Activated CD8-positive, alpha-beta T cell treated with anti-CD3 and anti-CD28 coated beads for 36 hours (primary cell): ENCODE data around the gene PPFIBP1. TPM values are rescaled to one million over a fixed set of nuclear protein-coding genes. Genes with fewer than 3 reads are reported as not detected.

ENCODE experiments used
- ATAC-seq: fragments of 200-7000 bp; cut with Tn5 transposase; one replicate; pipeline ENCODE4 v1.10.0; 2021; ENCODE audit warnings: mild to moderate bottlenecking, moderate library complexity
- CTCF ChIA-PET: fragments of 350-600 bp; sonication (Branson Sonifier 250); formaldehyde crosslinking; loops from one replicate; lab custom pipeline; 2021; ENCODE audit warnings: antibody characterized with exemption; lab: Charles Lee
- POLR2A ChIA-PET: fragments of 350-600 bp; sonication (Branson Sonifier 250); formaldehyde crosslinking; loops from one replicate; lab custom pipeline; 2021; ENCODE audit warnings: antibody characterized with exemption; lab: Charles Lee
- DNase-seq: peaks from one replicate; pipeline ENCODE4 v3.0.0-alpha.2; 2020
- H3K27ac Mint-ChIP-seq: one replicate; pipeline ENCODE4 v1.8.0; 2021; ENCODE audit warnings: mild to moderate bottlenecking, mixed read lengths
- H3K27me3 Mint-ChIP-seq: one replicate; pipeline ENCODE4 v1.8.0; 2021; ENCODE audit warnings: mixed read lengths
- H3K36me3 Mint-ChIP-seq: one replicate; pipeline ENCODE4 v1.8.0; 2021; ENCODE audit warnings: low read depth, mixed read lengths
- H3K4me1 Mint-ChIP-seq: one replicate; pipeline ENCODE4 v1.8.0; 2021; ENCODE audit warnings: low read depth, mixed read lengths
- H3K4me3 Mint-ChIP-seq: one replicate; pipeline ENCODE4 v1.8.0; 2021; ENCODE audit warnings: mild to moderate bottlenecking, moderate library complexity, mixed read lengths
- H3K9me3 Mint-ChIP-seq: one replicate; pipeline ENCODE4 v1.8.0; 2021; ENCODE audit warnings: mixed read lengths
- CTCF ChIP-seq: fragments of 200-600 bp; IDR thresholded peaks from one replicate; pipeline ENCODE4 v1.8.0; 2022; ENCODE audit warnings: antibody characterized with exemption, mild to moderate bottlenecking
- intact Hi-C: fragments of 100-400 bp; cut with micrococcal nuclease; formaldehyde crosslinking; loops from one replicate; pipeline ENCODE4 v1.10.0; 2022
- total RNA-seq, 2 experiments: library from RNA; stranded (reverse); gene quantifications; one replicate each; pipeline ENCODE4 v1.2.3, GENCODE V29; 2021

Gene PPFIBP1
- total RNA-seq, 2 experiments from 2014 or later, result 6.6 to 8.8 TPM

- no peak for TF ChIP-seq CTCF
- no peak for ATAC-seq
- no peak for DNase-seq
- POLR2A ChIA-PET, result interaction anchor here (0.7 kb wide), 1 partner anchor 14 kb away, joined by 3 read pairs; no protein-coding TSS in a partner anchor
- Mint-ChIP-seq H3K36me3 (peaks cover 3% of the 10 kb centered on the region), H3K27ac (no peak overlapping the region), H3K27me3 (peaks cover 11% of the 10 kb centered on the region), H3K4me1 (peaks cover 14% of the 10 kb centered on the region), H3K9me3 (peaks cover 8% of the 10 kb centered on the region), H3K4me3 (no peak overlapping the region)
- intact Hi-C loops, result no loop called here
- CTCF ChIA-PET, result no interaction called here
Observed at GRCh38 chr12:27504507-27504906, 19.5 kb upstream of the PPFIBP1 start.

GRCh38 chr12:27505109-27505508 lies 18.9 kb upstream of the PPFIBP1 start:
- H3K27ac Mint-ChIP-seq, result no peak overlapping the region
- intact Hi-C loops, result no loop called here
- DNase-seq, result no peak

GRCh38 chr12:27505761-27506160 lies 18.2 kb upstream of the PPFIBP1 start:
- Mint-ChIP-seq H3K36me3 (peaks cover 3% of the 10 kb centered on the region), H3K9me3 (peaks cover 8% of the 10 kb centered on the region), H3K27ac (no peak overlapping the region), H3K4me3 (no peak overlapping the region), H3K4me1 (peaks cover 14% of the 10 kb centered on the region), H3K27me3 (peaks cover 9% of the 10 kb centered on the region)
- ATAC-seq (no peak), DNase-seq (no peak)
- ChIA-PET CTCF (interaction anchor here (0.6 to 0.7 kb wide), 2 partner anchors 69 to 72 kb away, joined by 3 read pairs; no protein-coding TSS in a partner anchor), POLR2A (no interaction called here)
- no peak for TF ChIP-seq CTCF
- intact Hi-C loops, result no loop called here

More at GRCh38 chr12:27505109-27505508, 18.9 kb upstream of the PPFIBP1 start:
- no peak for ATAC-seq
- H3K4me3 Mint-ChIP-seq, result no peak overlapping the region
- peaks cover 3% of the 10 kb centered on the region for H3K36me3 Mint-ChIP-seq
- peaks cover 8% of the 10 kb centered on the region for H3K9me3 Mint-ChIP-seq
- no peak for TF ChIP-seq CTCF
- peaks cover 14% of the 10 kb centered on the region for H3K4me1 Mint-ChIP-seq
- peaks cover 9% of the 10 kb centered on the region for H3K27me3 Mint-ChIP-seq
- POLR2A ChIA-PET, result interaction anchor here (0.7 kb wide), 1 partner anchor 15 kb away, joined by 3 read pairs; no protein-coding TSS in a partner anchor
- CTCF ChIA-PET, result interaction anchor here (0.7 kb wide), 1 partner anchor 68 kb away, joined by 3 read pairs; no protein-coding TSS in a partner anchor

- ChIA-PET CTCF (no interaction called here), POLR2A (no interaction called here)
- Mint-ChIP-seq H3K9me3 (peaks cover 8% of the 10 kb centered on the region), H3K36me3 (peaks cover 3% of the 10 kb centered on the region), H3K27me3 (peaks cover 6% of the 10 kb centered on the region), H3K4me3 (no peak overlapping the region), H3K27ac (no peak overlapping the region), H3K4me1 (peaks cover 10% of the 10 kb centered on the region)
- no peak for TF ChIP-seq CTCF
- DNase-seq, result no peak
- intact Hi-C loops, result no loop called here
- no peak for ATAC-seq
Observed at GRCh38 chr12:27506645-27507189, 17.3 kb upstream of the PPFIBP1 start.

GRCh38 chr12:27508736-27509431 lies 15.1 kb upstream of the PPFIBP1 start:
- POLR2A ChIA-PET, result no interaction called here

More at GRCh38 chr12:27508736-27509431, 15.1 kb upstream of the PPFIBP1 start:
- no peak for TF ChIP-seq CTCF
- intact Hi-C loops, result no loop called here
- H3K9me3 Mint-ChIP-seq, result peaks cover 6% of the 10 kb centered on the region
- DNase-seq (no peak), ATAC-seq (no peak)
- H3K4me3 Mint-ChIP-seq, result no peak overlapping the region
- H3K36me3 Mint-ChIP-seq, result no peaks in the 10 kb centered on the region
- no peaks in the 10 kb centered on the region for H3K4me1 Mint-ChIP-seq
- H3K27me3 Mint-ChIP-seq, result peaks cover 3% of the 10 kb centered on the region
- CTCF ChIA-PET, result interaction anchor here (1.0 to 1.5 kb wide), 2 partner anchors 72 to 75 kb away, joined by 3 to 4 read pairs; no protein-coding TSS in a partner anchor
- H3K27ac Mint-ChIP-seq, result no peak overlapping the region
